H1 (cell line): ENCODE data around the gene SLC1A3. TPM values are rescaled to one million over a fixed set of nuclear protein-coding genes. Genes with fewer than 3 reads are reported as not detected.

Experiments
- CTCF ChIA-PET: fragments of 300-600 bp; sonication (Branson Sonifier 250); formaldehyde crosslinking; loops from one replicate; lab custom pipeline; 2021; ENCODE audit not compliant: partially characterized antibody; lab: Charles Lee
- POLR2A ChIA-PET: fragments of 300-600 bp; sonication (Branson Sonifier 250); formaldehyde crosslinking; loops from one replicate; lab custom pipeline; 2021; ENCODE audit warnings: inconsistent platforms; ENCODE audit not compliant: partially characterized antibody; lab: Charles Lee
- DNase-seq, 2 experiments: peaks; one replicate each; pipeline versions ENCODE4 v3.0.0 to v3.0.0-alpha.2; 2010 to 2022; ENCODE audit warnings: low spot score in 2 of 2, low read depth in 1 of 2, mixed read lengths in 1 of 2
- FAIRE-seq: peaks from 2 replicates; lab custom pipeline; 2011; peaks lifted over from hg19 to GRCh38; lab: Jason Lieb, UNC
- H2AFZ ChIP-seq: 2 replicates; pipeline ENCODE4 v1.8.1; 2012; ENCODE audit warnings: low read length, inconsistent platforms
- H2AK5ac ChIP-seq: 2 replicates; pipeline ENCODE4 v1.6.1; 2013; ENCODE audit warnings: low read depth, low read length
- H2BK120ac ChIP-seq: replicated peaks from 2 replicates; pipeline ENCODE3; 2013; ENCODE audit warnings: low read depth, low read length, inconsistent platforms
- H2BK12ac ChIP-seq: 2 replicates; pipeline ENCODE4 v1.6.1; 2013; ENCODE audit warnings: low read depth, low read length
- H2BK15ac ChIP-seq: 2 replicates; pipeline ENCODE4 v1.6.1; 2013; ENCODE audit warnings: low read length
- H2BK20ac ChIP-seq: 2 replicates; pipeline ENCODE4 v1.6.1; 2013; ENCODE audit warnings: low read length
- H2BK5ac ChIP-seq: 2 replicates; pipeline ENCODE4 v1.6.1; 2013; ENCODE audit warnings: low read depth, low read length
- H3K14ac ChIP-seq: 2 replicates; pipeline ENCODE4 v1.6.1; 2013; ENCODE audit warnings: inconsistent platforms; ENCODE audit not compliant: insufficient read length
- H3K18ac ChIP-seq: 2 replicates; pipeline ENCODE4 v1.6.1; 2013; ENCODE audit warnings: low read length; ENCODE audit errors: extremely low read depth
- H3K23ac ChIP-seq: 2 replicates; pipeline ENCODE4 v1.6.1; 2013; ENCODE audit warnings: inconsistent platforms; ENCODE audit not compliant: insufficient read length
- H3K23me2 ChIP-seq: 2 replicates; pipeline ENCODE4 v1.6.1; 2013; ENCODE audit warnings: low read depth, low read length
- H3K27ac ChIP-seq: 2 replicates; pipeline ENCODE4 v1.6.1; 2011; ENCODE audit warnings: low read depth, low read length, inconsistent platforms
- H3K27me3 ChIP-seq, 4 experiments: replicated peaks in 1 of 4; 1 replicate in 1 of 4; 2 replicates in 3 of 4; pipeline versions ENCODE4 v1.6.1 to v1.8.1; 2011 to 2013; ENCODE audit warnings: low read length in 3 of 4, mild to moderate bottlenecking in 3 of 4, inconsistent platforms in 2 of 4, mixed read lengths in 2 of 4, moderate library complexity in 1 of 4; ENCODE audit not compliant: control insufficient read depth in 3 of 4, insufficient read depth in 3 of 4; ENCODE audit errors: extremely low read depth in 1 of 4
- H3K36me3 ChIP-seq, 4 experiments: 2 replicates each; pipeline versions ENCODE4 v1.6.1 to v1.8.1; 2011 to 2013; ENCODE audit warnings: mild to moderate bottlenecking in 4 of 4, low read length in 3 of 4, moderate library complexity in 2 of 4, control low read depth in 1 of 4, inconsistent platforms in 1 of 4; ENCODE audit not compliant: insufficient read depth in 4 of 4, control insufficient read depth in 2 of 4
- H3K4ac ChIP-seq: replicated peaks from 2 replicates; pipeline ENCODE3; 2013; ENCODE audit warnings: low read length, low read depth, mixed read lengths, inconsistent platforms; ENCODE audit not compliant: insufficient read length
- H3K4me1 ChIP-seq, 4 experiments: replicated peaks in 1 of 4; 1 replicate in 1 of 4; 2 replicates in 3 of 4; pipeline versions ENCODE4 v1.6.1 to v1.8.1; 2011 to 2013; ENCODE audit warnings: low read length in 3 of 4, inconsistent platforms in 2 of 4, mixed read lengths in 1 of 4; ENCODE audit not compliant: insufficient read depth in 4 of 4, control insufficient read depth in 3 of 4
- H3K4me2 ChIP-seq, 2 experiments: 2 replicates each; pipeline versions ENCODE4 v1.6.1 to v1.8.1; 2011 to 2013; ENCODE audit warnings: low read depth in 2 of 2, low read length in 2 of 2, control low read depth in 1 of 2, inconsistent platforms in 1 of 2, mild to moderate bottlenecking in 1 of 2; ENCODE audit not compliant: insufficient read depth in 1 of 2
- H3K4me3 ChIP-seq, 4 experiments: fragments of 200-600, 300-600 bp in 1 of 4; sonication (generic), shearing (Covaris generic), sonication (Bioruptor Twin) in 1 of 4; 2 replicates each; pipeline versions ENCODE4 v1.5.1 to v1.8.1; 2011 to 2016; ENCODE audit warnings: low read length in 4 of 4, low read depth in 3 of 4, control low read depth in 2 of 4, inconsistent platforms in 2 of 4, mild to moderate bottlenecking in 2 of 4, mixed read lengths in 1 of 4, moderate library complexity in 1 of 4; ENCODE audit not compliant: insufficient read depth in 2 of 4; ENCODE audit errors: extremely low read depth in 1 of 4
- H3K56ac ChIP-seq: replicated peaks from 2 replicates; pipeline ENCODE3; 2013; ENCODE audit warnings: low read depth, mild to moderate bottlenecking, mixed read lengths, low read length, inconsistent platforms; ENCODE audit not compliant: insufficient read length
- H3K79me1 ChIP-seq: 2 replicates; pipeline ENCODE4 v1.6.1; 2013; ENCODE audit warnings: low read depth, low read length, control low read depth
- H3K79me2 ChIP-seq, 2 experiments: 2 replicates each; pipeline versions ENCODE4 v1.6.1 to v1.8.1; 2012 to 2013; ENCODE audit warnings: low read length in 2 of 2, mild to moderate bottlenecking in 2 of 2, inconsistent platforms in 1 of 2; ENCODE audit not compliant: insufficient read depth in 2 of 2, control insufficient read depth in 1 of 2
- H3K9ac ChIP-seq, 4 experiments: replicated peaks in 1 of 4; 1 replicate in 1 of 4; 2 replicates in 3 of 4; pipeline versions ENCODE4 v1.6.1 to v1.8.1; 2011 to 2013; ENCODE audit warnings: low read depth in 3 of 4, low read length in 3 of 4, control low read depth in 2 of 4, mild to moderate bottlenecking in 2 of 4, moderate library complexity in 2 of 4, inconsistent platforms in 1 of 4; ENCODE audit errors: extremely low read depth in 1 of 4
- H3K9me3 ChIP-seq, 2 experiments: 2 replicates each; pipeline versions ENCODE4 v1.6.1 to v1.8.1; 2012 to 2013; ENCODE audit warnings: mild to moderate bottlenecking in 2 of 2, moderate library complexity in 2 of 2, control low read depth in 1 of 2, inconsistent platforms in 1 of 2, low read depth in 1 of 2, low read length in 1 of 2, mixed read lengths in 1 of 2; ENCODE audit not compliant: insufficient read depth in 2 of 2
- H4K20me1 ChIP-seq, 2 experiments: replicated peaks in 1 of 2; 2 replicates each; pipeline versions ENCODE3 to v1.8.1; 2011 to 2013; ENCODE audit warnings: inconsistent platforms in 2 of 2, low read length in 2 of 2, mild to moderate bottlenecking in 1 of 2; ENCODE audit not compliant: insufficient read depth in 2 of 2, control insufficient read depth in 1 of 2
- H4K5ac ChIP-seq: 2 replicates; pipeline ENCODE4 v1.6.1; 2013; ENCODE audit warnings: low read length, low read depth, mixed read lengths, inconsistent platforms; ENCODE audit not compliant: insufficient read length
- H4K8ac ChIP-seq: 2 replicates; pipeline ENCODE4 v1.8.0; 2013; ENCODE audit warnings: mild to moderate bottlenecking, moderate library complexity, low read length, inconsistent platforms; ENCODE audit not compliant: insufficient read depth; ENCODE audit errors: extremely low read depth
- H4K91ac ChIP-seq: replicated peaks from 2 replicates; pipeline ENCODE3; 2013; ENCODE audit warnings: low read length, mixed read lengths, inconsistent platforms; ENCODE audit not compliant: insufficient read length
- BCL11A ChIP-seq, 2 experiments: IDR thresholded peaks; one replicate each; pipeline ENCODE4 v1.6.1; 2011; ENCODE audit warnings: low read depth in 2 of 2, low read length in 2 of 2, mild to moderate bottlenecking in 2 of 2
- WGBS, 2 experiments: shearing (Covaris generic) in 1 of 2; methylation state at CpG; one replicate each; pipeline versions ENCODE4 v1.1.6 to v1.1.7; 2013 to 2015; ENCODE audit warnings: low lambda C conversion rate in 2 of 2, mixed read lengths in 2 of 2, inconsistent platforms in 1 of 2, low coverage in 1 of 2, missing lambda C conversion rate in 1 of 2; ENCODE audit not compliant: insufficient replicate concordance in 2 of 2, insufficient coverage in 1 of 2, insufficient read length in 1 of 2; ENCODE audit errors: extremely low coverage in 1 of 2, missing lambda C conversion rate in 1 of 2; 5-methylcytosine and 5-hydroxymethylcytosine counted together
- polyA plus RNA-seq, 7 experiments: library from polyadenylated mRNA; depleted of rRNA in 3 of 7; stranded (reverse) in 5 of 7; unstranded in 2 of 7; fragments of >200 nt in 5 of 7; fragments of 200-250 nt in 2 of 7; gene quantifications; 1 replicate in 5 of 7; 2 replicates in 1 of 7; 4 replicates in 1 of 7; pipeline versions ENCODE4 v1.2.1 to v1.2.3, GENCODE V29; 2011 to 2013; ENCODE audit warnings: missing spikeins in 2 of 7, mixed read lengths in 2 of 7
- total RNA-seq: library from RNA; stranded (reverse); fragmentation: NEBNext Ultra II Directional; extraction: Animal tissue kit (Norgen Biotek cat#: 25700); gene quantifications from 2 replicates; pipeline ENCODE4 v1.2.1, GENCODE V29; 2021

The SLC1A3 gene
- total and polyA plus RNA-seq, 2 of the 8 experiments (the other 6 are each of a cell fraction or from before 2014, with no cell fraction given), result 26.7 to 35.3 TPM

DNA sequence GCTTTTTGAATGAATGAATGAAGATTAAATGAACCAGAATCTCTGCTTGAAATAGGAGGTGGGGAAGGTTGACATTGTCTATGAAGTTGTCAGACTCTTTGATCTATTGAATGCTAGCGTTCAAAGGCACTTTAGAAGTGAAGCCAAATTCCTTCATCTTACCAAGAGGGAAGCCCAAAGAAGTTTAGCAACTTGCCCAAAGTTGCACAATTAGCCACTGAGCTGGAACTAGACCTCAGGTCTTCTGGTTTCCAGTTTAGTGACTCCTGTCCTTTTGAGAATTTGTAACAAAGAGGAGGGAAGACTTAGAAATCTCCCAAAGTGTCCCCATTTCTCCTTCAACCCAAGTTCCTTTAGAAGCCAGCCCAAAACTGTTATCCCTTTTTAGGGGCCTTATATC, 20.7 kb upstream of the SLC1A3 start:
- Histone ChIP-seq H3K18ac (no peak overlapping the region), H3K4me1 (peaks cover 0 to 4% (median 1%) of the 10 kb centered on the region in 4 experiments; a peak in 3 of 7 replicates), H3K14ac (no peak overlapping the region), H2BK12ac (no peak overlapping the region)
- no peak for TF ChIP-seq BCL11A (IDR thresholded peaks at IDR 0.05; ENCODE audit: low read depth in 2 of 2, low read length in 2 of 2)
- TF ChIP-seq, all 59 proteins: peak for 0
- Histone ChIP-seq H3K27me3 (no peaks in the 10 kb centered on the region), H3K79me2 (no peaks in the 10 kb centered on the region), H2BK120ac (no peak overlapping the region), H3K27ac (no peak overlapping the region), H3K4ac (no peak overlapping the region), H3K4me2 (no peak overlapping the region), H2BK20ac (no peak overlapping the region), H3K23me2 (no peaks in the 10 kb centered on the region), H4K20me1 (no peaks in the 10 kb centered on the region), H3K9me3 (no peaks in the 10 kb centered on the region), H3K4me3 (no peak overlapping the region), H3K36me3 (no peaks in the 10 kb centered on the region), H2BK5ac (no peak overlapping the region), H3K9ac (no peak overlapping the region), H2AK5ac (no peak overlapping the region), H2AFZ (no peak overlapping the region), H4K5ac (no peak overlapping the region), H3K23ac (no peak overlapping the region), H2BK15ac (no peak overlapping the region), H3K79me1 (no peaks in the 10 kb centered on the region), H3K56ac (no peak overlapping the region), H4K91ac (no peak overlapping the region), H4K8ac (no peak overlapping the region)
- CTCF ChIA-PET, result interaction anchor here (0.9 to 1.7 kb wide), 3 partner anchors 15 to 126 kb away, joined by 3 to 5 read pairs (median 4); no protein-coding TSS in a partner anchor
- FAIRE-seq (no peak), DNase-seq (no peak)
- POLR2A ChIA-PET, result no interaction called here
- 83% methylated on average over 1 of the region's 1 CpG; no CpG with 5 or more reads in 1 of the 2 experiments for whole genome bisulfite sequencing, 2 experiments
